Glutamatergic neuron (in vitro differentiated cells): ENCODE measurements around the gene MYT1. TPM values are rescaled to one million over a fixed set of nuclear protein-coding genes. Genes with fewer than 3 reads are reported as not detected.
"Not testable (repeated sequence)": the region's sequence is repeated elsewhere in the genome, so short reads cannot be mapped to it uniquely, and the experiment has no call there.

Source experiments
- DNase-seq: peaks from one replicate; pipeline ENCODE4 v3.0.0; 2022
- H3K27ac Mint-ChIP-seq: one replicate; pipeline ENCODE4 v1.8.0; 2020; ENCODE audit warnings: mild to moderate bottlenecking, mixed read lengths, inconsistent platforms; ENCODE audit not compliant: unreplicated experiment
- H3K27me3 Mint-ChIP-seq: one replicate; pipeline ENCODE4 v1.8.0; 2020; ENCODE audit warnings: mild to moderate bottlenecking, moderate library complexity, mixed read lengths, inconsistent platforms; ENCODE audit not compliant: unreplicated experiment
- H3K36me3 Mint-ChIP-seq: one replicate; pipeline ENCODE4 v1.8.0; 2020; ENCODE audit warnings: mild to moderate bottlenecking, mixed read lengths, inconsistent platforms; ENCODE audit not compliant: unreplicated experiment
- H3K4me1 Mint-ChIP-seq: one replicate; pipeline ENCODE4 v1.8.0; 2020; ENCODE audit warnings: mild to moderate bottlenecking, low read depth, mixed read lengths, inconsistent platforms; ENCODE audit not compliant: unreplicated experiment
- H3K4me3 Mint-ChIP-seq: one replicate; pipeline ENCODE4 v1.8.0; 2020; ENCODE audit warnings: mild to moderate bottlenecking, mixed read lengths, inconsistent platforms; ENCODE audit not compliant: unreplicated experiment
- H3K9me3 Mint-ChIP-seq: one replicate; pipeline ENCODE4 v1.8.0; 2020; ENCODE audit warnings: mild to moderate bottlenecking, moderate library complexity, mixed read lengths, inconsistent platforms; ENCODE audit not compliant: unreplicated experiment
- total RNA-seq: library from RNA; stranded (reverse); fragmentation: NEBNext Ultra II Directional; extraction: Animal tissue kit (Norgen Biotek cat#: 25700); gene quantifications from one replicate; pipeline ENCODE4 v1.2.1, GENCODE V29; 2021; ENCODE audit not compliant: unreplicated experiment
- TF ChIP-seq, protein P1 (sequence below): fragments of 200-600 bp; sonication (generic); IDR thresholded peaks from one replicate; pipeline ENCODE4 v1.5.0; 2021; ENCODE audit not compliant: partially characterized antibody, unreplicated experiment

MYT1 gene
- total RNA-seq, 1 donor from 2014 or later = 159 TPM

- H3K9me3 Mint-ChIP-seq = peaks cover 36% of the 10 kb centered on the region
- DNase-seq = no peak
- peaks cover 22% of the 10 kb centered on the region for H3K27me3 Mint-ChIP-seq
- H3K27ac Mint-ChIP-seq = peak overlapping the region; percentile 84
- H3K4me1 Mint-ChIP-seq = peaks cover 61% of the 10 kb centered on the region
- peak overlapping the region; percentile 43 for H3K4me3 Mint-ChIP-seq
- TF ChIP-seq, protein P1, sequence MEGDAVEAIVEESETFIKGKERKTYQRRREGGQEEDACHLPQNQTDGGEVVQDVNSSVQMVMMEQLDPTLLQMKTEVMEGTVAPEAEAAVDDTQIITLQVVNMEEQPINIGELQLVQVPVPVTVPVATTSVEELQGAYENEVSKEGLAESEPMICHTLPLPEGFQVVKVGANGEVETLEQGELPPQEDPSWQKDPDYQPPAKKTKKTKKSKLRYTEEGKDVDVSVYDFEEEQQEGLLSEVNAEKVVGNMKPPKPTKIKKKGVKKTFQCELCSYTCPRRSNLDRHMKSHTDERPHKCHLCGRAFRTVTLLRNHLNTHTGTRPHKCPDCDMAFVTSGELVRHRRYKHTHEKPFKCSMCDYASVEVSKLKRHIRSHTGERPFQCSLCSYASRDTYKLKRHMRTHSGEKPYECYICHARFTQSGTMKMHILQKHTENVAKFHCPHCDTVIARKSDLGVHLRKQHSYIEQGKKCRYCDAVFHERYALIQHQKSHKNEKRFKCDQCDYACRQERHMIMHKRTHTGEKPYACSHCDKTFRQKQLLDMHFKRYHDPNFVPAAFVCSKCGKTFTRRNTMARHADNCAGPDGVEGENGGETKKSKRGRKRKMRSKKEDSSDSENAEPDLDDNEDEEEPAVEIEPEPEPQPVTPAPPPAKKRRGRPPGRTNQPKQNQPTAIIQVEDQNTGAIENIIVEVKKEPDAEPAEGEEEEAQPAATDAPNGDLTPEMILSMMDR = no peak
- peaks cover 17% of the 10 kb centered on the region for H3K36me3 Mint-ChIP-seq
These were observed 21.9 kb downstream of the MYT1 start for GRCh38 chr20:64186071-64186598.

GRCh38 chr20:64187213-64187612, 23.0 kb downstream of the MYT1 start:
- Mint-ChIP-seq H3K36me3 (peaks cover 17% of the 10 kb centered on the region), H3K27me3 (peaks cover 22% of the 10 kb centered on the region), H3K4me1 (peaks cover 63% of the 10 kb centered on the region), H3K4me3 (peak overlapping the region; percentile 89), H3K27ac (peak overlapping the region; percentile 98), H3K9me3 (peaks cover 42% of the 10 kb centered on the region)
- DNase-seq = not testable (repeated sequence)

GRCh38 chr20:64188091-64188490, 23.8 kb downstream of the MYT1 start:
- Mint-ChIP-seq H3K27ac (peak overlapping the region; percentile 98), H3K4me3 (peak overlapping the region; percentile 89), H3K36me3 (peaks cover 13% of the 10 kb centered on the region), H3K9me3 (peaks cover 43% of the 10 kb centered on the region), H3K4me1 (peaks cover 70% of the 10 kb centered on the region), H3K27me3 (peaks cover 22% of the 10 kb centered on the region)
- TF ChIP-seq, protein P1 = no peak
- DNase-seq = peak; percentile 83

DNA sequence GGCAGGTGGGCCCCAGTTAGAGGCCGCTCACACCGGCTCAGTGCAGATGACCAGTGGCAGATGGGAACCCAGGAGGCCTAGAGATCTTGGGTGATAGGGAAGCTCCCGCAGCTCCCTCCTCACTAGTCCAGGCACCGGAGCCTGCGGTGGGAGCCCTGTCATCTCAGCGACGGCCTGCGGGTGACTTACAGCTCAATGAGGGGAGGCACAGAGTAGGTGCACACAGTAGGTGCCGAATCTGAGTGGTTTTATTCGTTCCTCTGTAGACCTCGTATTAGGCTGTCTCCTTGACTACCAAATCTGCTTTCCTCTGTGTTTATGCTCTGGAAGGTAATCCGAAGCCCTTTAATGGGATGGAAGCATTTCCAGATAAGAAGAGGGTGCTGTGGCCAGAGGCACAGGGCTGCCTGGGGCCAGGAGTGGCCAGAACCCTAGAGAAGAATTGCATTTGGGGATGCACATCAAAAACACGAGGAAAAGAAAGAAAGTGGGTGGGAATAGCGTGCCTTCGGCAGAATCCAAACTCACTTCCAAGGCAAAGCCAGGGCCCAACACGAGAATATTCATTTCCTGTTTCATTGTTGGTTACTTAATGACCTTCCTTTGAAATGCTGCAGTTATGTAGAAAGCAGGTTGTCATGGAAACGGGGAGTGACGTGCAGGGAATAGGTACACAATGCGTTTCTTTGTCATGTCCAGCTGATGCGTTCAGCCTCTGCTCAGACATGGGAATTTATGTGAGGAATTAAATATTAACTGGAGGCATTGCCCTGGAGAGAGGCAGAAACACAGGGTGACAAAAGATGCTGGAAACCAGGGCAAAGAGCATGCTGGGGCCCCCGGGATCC, 24.7 kb downstream of the MYT1 start:
- Mint-ChIP-seq H3K9me3 (peaks cover 43% of the 10 kb centered on the region), H3K4me3 (peak overlapping the region; percentile 89), H3K4me1 (peaks cover 76% of the 10 kb centered on the region), H3K27me3 (peaks cover 25% of the 10 kb centered on the region), H3K27ac (peak overlapping the region; percentile 98), H3K36me3 (peaks cover 12% of the 10 kb centered on the region)
- TF ChIP-seq, protein P1 = peak; percentile 8
- DNase-seq = peak; percentile 54

- peaks cover 39% of the 10 kb centered on the region for H3K9me3 Mint-ChIP-seq
- H3K4me3 Mint-ChIP-seq = peak overlapping the region; percentile 89
- H3K36me3 Mint-ChIP-seq = peaks cover 6% of the 10 kb centered on the region
- TF ChIP-seq, protein P1 = no peak
- H3K4me1 Mint-ChIP-seq = peaks cover 76% of the 10 kb centered on the region
- peak overlapping the region; percentile 98 for H3K27ac Mint-ChIP-seq
- no peak for DNase-seq
- peaks cover 22% of the 10 kb centered on the region for H3K27me3 Mint-ChIP-seq
These were observed 25.3 kb downstream of the MYT1 start for GRCh38 chr20:64189530-64189966.
